GM19099 (cell line): ENCODE measurements around the gene RPL31.

Experiments
- POLR2A ChIP-seq: IDR thresholded peaks from 3 replicates; pipeline ENCODE4 v1.6.1; 2011; ENCODE audit warnings: low read depth; ENCODE audit not compliant: insufficient read length; ENCODE audit errors: extremely low read depth

RPL31 gene

DNA sequence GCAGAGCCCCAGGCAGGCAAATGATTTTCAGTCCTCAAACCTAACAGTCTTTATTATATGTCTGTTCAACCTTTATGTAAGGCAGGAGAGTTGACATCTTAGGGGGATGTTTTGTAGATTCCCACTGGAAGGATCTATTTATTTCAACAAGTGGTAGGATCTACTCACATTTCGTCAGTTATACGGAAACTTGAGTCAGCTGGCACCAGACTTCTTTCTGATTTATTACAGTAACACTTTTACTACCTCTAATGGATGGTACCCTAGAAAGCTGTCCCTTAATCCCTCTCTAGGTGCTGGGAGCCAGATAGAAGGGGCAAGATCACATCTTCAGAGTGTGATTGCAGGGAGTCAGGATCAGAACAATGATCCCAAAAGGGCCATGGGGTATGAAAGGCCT is 2.1 kb upstream of the RPL31 start:
- TF ChIP-seq POLR2A: no peak

DNA sequence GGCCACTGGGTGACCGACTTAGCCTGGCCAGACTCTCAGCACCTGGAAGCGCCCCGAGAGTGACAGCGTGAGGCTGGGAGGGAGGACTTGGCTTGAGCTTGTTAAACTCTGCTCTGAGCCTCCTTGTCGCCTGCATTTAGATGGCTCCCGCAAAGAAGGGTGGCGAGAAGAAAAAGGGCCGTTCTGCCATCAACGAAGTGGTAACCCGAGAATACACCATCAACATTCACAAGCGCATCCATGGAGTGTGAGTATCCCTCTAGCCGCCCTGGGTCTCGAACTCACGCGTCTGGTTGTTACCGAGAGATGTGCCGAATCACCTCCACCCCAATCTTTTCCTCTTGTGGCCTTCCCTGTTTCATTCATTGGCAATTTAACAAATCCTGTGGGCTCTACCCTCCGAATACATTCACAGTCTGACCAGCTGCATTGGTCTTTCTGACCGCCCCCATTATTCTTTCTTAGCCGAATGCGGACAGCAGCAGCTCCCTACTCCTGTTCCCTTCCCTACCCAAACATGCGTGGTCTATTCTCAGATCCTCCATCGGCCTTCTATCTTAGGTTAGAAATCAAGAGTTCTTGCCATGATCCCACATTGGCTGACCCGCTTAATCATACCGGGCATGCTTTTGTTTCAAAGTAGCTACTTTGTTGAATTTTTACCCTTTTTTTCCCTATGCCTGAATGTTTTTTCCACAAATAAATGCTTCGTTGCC is 631 bp downstream of the RPL31 start:
- no peak for TF ChIP-seq POLR2A

DNA sequence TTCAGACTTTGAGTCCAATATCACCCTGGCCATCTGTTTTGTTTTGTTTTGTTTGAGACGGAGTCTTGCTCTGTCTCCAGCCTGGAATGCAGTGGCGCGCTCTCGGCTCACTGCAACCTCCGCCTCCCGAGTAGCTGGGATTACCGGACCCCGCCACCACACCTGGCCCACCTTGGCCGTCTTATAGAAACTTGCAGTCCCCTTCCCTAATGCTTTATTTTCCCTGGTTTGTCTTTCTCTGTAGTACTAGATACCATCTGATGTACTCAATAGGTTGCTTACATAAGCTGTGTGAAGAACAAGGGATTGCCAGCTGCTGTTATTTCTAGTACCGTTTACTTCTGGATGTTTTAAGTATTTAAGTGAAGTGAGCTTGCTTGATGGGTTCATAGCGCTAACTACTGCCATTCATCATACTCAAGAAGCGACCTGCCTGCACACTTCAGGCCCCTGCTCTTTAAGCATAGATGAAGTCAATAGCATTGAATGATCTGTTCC is 1.2 kb downstream of the RPL31 start:
- no peak for TF ChIP-seq POLR2A

DNA sequence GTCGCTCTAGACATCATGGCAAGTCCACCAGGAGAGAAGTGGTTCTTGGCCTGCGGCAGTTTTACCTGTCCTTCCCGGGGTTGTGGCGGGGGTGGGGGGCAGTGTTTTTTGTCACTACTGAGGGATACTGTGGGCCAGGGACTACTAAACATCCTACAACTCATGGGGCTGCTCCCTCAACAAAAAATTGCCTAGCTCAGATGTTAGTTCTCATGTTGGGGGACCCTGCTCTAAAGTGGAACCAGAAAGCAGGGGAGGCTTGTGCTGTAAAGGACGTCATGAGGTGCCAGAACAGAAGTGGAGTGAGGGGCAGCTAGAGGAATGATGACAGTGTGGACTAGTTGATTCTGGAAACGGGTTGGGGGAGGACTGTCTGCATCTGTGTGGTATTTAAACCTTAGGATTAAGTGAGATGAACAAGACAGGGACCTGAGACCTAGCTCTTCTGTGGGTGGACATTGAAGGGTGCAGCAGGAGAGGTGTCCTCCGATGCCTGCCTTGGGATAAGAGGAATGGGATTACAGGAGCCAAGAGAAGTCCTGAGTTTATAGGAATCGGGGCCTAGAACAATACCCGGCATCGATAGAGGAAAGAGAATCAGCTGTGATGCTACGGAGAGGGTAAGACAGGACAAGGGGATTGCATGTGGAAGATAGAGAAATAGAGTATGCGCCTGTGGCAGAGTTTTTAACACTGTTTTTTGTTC is 2.7 kb downstream of the RPL31 start:
- no peak for TF ChIP-seq POLR2A

DNA sequence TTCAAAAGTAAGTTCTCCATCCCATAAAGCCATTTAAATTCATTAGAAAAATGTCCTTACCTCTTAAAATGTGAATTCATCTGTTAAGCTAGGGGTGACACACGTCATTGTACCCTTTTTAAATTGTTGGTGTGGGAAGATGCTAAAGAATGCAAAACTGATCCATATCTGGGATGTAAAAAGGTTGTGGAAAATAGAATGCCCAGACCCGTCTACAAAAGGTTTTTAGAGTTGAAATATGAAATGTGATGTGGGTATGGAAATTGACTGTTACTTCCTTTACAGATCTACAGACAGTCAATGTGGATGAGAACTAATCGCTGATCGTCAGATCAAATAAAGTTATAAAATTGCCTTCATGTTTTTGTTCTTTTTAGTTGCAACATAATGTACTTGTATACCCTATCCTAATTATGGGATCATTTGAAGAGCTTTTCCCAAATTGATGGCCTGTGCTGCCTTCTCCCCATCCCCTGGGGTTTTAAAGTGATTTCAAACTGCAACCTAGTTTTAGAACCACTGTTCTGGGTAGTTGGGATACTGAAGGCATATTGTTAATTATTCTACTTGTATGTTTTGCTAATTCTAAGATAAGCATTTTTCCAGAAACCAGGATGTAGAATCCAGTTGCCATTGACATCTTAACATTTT is 4.1 kb downstream of the RPL31 start:
- no peak for TF ChIP-seq POLR2A

DNA sequence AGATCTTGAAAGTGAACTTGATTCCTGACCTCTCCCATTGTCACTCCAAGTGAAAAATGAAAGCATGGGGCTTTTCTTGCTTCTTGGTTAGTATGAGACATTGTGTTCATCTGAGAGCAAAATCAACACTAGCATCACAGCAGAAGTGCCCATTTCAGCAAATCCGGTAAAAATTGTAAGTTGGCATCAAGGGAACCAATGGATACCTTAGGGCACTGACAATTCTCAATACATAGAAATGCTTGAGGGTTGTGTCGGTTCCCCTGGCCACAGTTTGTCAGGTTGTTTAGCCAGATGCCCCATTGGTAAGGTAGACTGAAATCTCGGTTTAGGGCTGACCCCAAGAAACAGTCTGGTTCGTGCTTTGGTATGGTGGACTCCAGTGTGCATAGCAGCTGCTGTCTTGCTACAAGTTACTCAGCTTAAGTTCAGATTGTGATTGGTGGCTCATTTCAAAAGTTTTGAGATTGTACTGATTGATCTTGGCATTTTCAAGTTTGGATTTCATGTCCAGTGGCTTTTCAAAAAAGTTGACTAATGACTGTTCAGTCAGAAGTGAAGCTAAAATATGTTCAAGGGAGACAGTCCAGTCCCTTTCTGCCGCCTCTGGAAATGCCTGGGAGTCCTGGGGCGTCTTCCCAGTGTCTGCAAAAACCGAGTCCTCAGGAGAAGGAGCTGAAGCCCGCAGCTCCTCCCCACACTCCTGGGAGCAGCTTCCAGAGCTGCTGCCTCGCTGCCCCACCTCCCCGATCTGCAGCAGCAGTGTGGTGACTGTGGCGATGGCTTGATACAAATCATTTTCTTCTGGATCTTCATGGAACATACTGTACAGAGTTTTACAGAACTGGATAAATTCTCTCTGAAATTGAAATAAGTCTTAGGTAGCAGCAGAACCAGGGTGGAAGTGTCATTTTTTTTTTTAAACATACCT is 5.6 kb downstream of the RPL31 start:
- TF ChIP-seq POLR2A: peak; percentile 39

DNA sequence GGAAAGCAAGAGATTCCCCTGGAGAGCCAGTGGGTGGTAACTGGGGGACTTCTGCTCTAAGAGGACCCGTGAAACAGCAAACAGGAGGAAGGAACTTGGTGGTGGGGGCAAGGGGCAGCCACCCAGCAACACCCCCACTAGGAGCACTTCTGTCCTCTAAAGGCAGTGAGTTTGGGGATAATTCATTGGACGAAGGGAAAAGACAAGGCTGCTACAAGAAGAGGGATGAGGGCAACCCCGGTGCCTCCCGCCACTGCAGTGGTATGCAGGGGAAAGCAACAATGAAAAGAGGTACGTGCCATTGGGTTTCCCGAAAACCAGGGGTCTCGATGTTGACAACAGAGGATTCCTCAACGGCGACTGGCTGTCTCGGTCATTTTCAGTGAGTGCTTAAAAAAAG is 9.1 kb downstream of the RPL31 start:
- no peak for TF ChIP-seq POLR2A

DNA sequence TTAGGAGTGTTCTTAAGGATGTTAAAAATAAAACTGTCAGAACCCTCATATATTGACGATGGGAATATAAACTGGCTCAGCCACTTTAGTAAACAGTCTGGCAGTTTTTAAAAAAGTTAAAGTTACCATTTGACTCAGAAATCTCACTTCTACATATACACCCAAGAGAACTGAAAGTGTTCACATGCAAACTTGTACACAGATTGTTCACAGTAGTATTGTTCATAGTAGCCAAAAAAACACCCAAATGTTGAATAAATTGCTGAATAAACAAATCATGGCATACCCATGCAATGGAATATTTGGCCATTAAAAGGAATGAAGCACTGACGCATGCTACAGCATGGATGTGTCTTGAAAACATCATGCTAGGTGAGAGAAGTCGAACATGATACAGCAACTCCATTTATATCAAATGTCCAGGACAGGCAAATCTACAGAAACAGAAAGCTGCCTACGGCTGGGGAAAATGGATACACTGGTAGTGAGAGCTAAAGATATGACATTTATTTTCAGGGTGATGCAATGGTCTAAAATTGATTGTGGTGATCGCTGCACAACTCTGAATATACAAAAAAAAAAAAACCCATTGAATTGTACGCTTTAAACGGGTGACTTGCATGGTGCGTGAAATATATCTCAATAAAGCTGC is 10.1 kb downstream of the RPL31 start:
- no peak for TF ChIP-seq POLR2A

DNA sequence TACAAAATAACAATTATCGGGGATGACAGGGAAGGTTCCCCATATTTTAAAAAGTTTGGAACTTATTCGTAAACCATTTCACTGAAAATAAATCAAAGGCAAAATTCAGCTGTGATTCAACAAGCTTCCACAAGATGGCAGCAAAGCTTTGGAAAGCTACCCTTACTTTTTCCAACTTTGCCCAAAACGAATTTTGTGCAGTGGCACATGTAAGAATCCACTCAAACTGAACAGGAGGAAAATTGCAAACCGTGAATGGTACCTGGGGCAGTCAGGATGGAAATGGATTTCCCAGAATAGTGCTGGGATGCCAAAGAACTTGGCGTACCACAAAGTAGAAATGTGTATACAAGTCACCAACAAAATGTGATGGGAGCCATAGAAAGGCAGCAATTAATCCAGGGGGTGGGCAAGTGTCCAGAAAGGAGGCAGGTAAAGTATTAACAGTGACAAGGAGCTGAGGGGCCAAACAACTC is 10.7 kb downstream of the RPL31 start:
- no peak for TF ChIP-seq POLR2A

DNA sequence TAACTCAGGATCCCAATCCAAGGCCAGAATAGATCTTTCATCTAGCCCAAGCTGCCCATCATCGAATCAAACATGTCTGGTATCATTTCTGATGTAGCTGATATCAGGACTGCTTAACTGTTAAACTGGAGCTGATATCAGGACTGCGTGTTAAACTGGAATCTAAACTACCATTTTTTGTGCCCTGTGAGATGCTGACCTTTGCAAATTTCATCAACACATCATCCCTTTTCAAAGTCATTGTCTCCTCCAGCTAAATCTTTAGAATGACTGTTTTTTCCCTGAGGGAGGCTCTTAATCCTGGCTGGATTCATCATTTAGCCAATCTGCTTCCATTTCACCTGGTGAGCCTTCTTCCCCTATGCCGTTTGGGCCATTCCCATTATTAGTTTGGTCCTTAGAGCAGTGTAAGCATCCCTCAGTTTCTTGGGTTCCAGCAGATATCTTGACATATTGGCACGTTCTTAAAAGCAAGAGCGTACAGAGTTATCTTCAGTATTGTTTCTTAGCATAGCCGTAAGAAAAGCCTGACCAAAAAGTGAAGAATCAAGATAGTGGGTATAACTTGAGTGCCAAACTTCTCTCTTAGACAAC is 12.3 kb downstream of the RPL31 start:
- TF ChIP-seq POLR2A: no peak

DNA sequence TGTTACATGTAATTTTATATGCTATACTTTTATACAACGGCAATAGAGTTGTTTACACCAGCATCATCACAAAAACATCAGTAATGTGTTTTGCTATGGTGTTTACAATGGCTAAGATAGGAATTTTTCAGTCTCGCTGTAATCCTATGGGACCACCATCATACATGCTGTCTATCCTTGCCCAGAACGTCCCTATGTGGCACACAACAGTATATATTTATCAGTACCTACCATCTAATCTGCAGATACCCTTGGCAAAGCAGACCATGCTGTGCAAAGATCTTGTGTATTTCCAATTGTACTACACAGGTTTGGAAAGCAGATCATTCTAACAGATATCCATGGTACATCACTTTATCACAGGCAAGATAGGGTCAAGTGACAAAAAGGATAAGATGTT is 15.3 kb downstream of the RPL31 start:
- TF ChIP-seq POLR2A: no peak

DNA sequence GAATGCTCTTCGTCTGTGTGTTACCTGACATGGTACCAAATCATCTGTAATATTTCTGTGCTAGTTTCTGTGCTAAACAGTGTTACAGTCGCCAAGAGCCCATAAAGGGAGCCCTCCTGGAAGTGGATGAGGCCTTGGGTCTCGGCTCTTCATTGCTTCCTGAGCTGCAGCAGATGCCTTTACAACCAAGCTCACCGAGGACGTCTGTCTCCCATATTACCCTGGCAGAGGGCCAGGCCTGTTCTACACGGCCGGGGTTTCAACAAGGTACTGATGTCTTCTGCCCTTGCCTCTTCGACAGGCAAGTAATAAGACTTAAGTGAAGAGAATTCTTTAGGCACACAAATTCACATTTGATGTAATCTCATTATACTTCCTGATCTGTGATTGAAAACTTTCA is 16.8 kb downstream of the RPL31 start:
- TF ChIP-seq POLR2A: no peak

DNA sequence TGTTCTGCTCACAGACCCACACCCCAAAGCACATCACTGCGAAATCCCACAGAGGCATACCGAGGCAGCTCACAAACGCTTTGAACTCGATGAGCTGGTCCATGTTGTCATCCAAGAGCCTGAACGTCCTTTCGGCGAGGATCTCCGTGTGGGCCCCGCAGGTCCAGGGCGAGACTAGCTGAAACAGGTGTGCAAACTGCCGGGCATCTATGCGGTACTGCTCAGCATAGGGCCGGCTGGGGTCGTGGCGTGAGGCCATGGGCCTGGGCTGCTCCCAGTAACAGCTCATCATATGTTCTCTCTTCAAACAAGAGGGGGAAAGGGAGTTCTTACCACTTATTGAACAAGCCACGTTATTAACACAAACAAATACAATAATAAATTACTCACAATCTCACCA is 20.1 kb downstream of the RPL31 start:
- no peak for TF ChIP-seq POLR2A
